T-helper 2 cell (primary cell): Measurements from ENCODE around the gene LRRFIP2.
A peak's percentile ranks its signal among the peaks of the same experiment; 100 is the strongest.
"Not testable (repeated sequence)": the region's sequence is repeated elsewhere in the genome, so short reads cannot be mapped to it uniquely, and the experiment has no call there.

Experiments
- DNase-seq, 5 experiments: peaks; one replicate each; pipeline versions ENCODE4 v3.0.0 to v3.0.0-alpha.2; 2012 to 2022

The LRRFIP2 gene

DNA sequence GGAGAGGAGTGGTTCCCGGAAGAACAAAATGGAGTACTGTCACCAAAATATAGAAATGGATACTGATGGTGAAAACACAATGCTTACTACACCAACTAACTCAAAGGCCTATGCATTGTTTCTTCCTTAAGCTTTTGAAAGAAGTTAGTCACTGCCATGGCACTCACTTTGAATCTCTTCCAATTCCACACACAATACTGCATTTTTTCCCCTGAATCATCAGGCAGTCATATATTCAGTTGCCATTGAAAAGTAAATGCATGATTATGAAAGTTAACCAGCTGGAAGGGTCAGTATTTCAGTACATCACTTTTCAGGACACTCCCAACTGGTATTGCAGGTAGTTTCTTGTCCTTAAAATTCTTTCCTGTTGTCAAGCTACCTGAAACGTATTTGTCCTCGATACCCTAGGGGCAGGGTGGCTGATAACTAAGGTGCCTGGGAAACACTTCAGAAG, 9.0 kb upstream of the LRRFIP2 start:
- DNase-seq = no peak

DNA sequence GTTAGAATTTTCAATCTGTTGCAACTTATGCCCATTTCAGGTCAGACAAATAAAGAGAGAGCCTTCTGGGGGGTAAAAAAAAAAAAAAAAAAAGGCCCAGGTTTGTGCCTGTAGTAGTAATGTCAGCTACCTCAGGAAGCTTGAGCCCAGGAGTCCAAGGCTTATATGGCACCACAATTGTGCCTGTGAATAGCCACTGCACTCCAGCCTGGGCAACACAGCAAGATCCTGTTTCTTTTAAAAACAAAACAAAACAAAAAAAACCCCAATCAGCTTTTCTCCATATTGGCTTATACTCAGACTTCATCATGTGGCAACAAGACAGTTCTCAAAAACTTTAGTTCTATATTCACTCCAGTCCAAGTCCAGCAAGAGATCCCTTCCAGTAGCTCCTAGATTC, 8.4 kb upstream of the LRRFIP2 start:
- no peak for DNase-seq

DNA sequence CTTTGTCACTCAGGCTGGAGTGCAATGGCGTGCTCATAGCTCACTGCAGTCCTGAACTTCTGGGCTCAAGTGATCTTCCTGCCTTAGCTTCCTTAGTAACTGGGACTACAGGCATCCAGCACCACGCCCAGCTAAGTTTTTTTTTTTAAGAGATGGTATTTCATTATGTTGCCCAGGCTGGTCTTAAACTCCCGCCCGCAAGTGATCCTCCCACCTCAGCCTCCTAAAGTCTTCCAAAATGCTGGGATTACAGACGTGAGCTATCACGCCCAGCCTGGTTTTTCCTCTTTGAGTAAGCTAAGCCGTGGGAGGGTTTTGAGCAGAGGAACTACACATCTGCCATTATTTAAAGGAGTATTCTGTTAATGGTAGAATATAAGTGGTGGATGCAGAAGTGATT, 7.4 kb upstream of the LRRFIP2 start:
- no peak for DNase-seq

- peak in 1 of 5 experiments; percentile 47 for DNase-seq
Measured at GRCh38 chr3:37179144-37179967, 5.0 kb upstream of the LRRFIP2 start.

DNA sequence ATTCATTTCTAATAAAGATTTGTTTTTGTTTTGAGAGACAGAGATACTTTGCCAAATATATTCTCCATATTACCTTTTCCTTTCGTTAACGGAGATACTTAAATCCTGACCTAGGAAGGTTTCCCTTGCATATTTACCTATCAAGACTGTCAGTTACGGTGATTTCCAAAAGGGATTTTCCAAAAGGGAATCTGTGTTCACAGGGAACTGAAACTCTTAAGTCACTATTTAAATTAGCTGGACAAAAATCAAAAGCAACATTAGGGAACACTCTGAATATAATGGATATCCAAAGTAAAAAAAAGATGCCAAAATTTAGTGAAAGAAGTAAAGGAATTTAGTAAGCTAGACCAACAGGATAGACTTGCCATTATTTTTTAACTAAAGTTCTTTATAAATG, 576 bp downstream of the LRRFIP2 start:
- no peak for DNase-seq

DNA sequence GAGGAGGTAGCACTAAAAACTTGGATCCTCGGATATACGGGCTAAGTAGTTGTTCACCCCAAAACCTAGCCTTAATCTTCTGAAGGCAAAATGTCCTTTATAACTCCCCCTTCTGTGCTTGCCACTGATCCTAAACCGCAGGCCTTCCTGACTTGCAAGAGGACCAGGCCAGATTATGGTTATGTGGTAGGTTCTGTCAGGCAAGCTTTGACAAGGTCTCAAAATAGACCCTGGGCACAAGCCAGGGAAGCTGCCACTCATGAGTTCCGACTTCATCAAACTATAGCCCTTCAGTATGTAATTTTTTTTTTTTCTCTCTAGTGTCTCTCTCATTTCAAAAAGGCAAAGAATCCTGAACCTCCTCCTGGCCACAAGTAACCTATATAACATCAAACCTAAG, 3.2 kb downstream of the LRRFIP2 start:
- DNase-seq = no peak

- DNase-seq = no peak
Measured at GRCh38 chr3:37170513-37170912, 3.9 kb downstream of the LRRFIP2 start.

- DNase-seq = no peak
Measured at GRCh38 chr3:37170060-37170459, 4.3 kb downstream of the LRRFIP2 start.

GRCh38 chr3:37168896-37169295, 5.5 kb downstream of the LRRFIP2 start:
- DNase-seq = no peak

GRCh38 chr3:37163262-37164015, 10.9 kb downstream of the LRRFIP2 start:
- DNase-seq = peak in 1 of 5 experiments; percentile 78

DNA sequence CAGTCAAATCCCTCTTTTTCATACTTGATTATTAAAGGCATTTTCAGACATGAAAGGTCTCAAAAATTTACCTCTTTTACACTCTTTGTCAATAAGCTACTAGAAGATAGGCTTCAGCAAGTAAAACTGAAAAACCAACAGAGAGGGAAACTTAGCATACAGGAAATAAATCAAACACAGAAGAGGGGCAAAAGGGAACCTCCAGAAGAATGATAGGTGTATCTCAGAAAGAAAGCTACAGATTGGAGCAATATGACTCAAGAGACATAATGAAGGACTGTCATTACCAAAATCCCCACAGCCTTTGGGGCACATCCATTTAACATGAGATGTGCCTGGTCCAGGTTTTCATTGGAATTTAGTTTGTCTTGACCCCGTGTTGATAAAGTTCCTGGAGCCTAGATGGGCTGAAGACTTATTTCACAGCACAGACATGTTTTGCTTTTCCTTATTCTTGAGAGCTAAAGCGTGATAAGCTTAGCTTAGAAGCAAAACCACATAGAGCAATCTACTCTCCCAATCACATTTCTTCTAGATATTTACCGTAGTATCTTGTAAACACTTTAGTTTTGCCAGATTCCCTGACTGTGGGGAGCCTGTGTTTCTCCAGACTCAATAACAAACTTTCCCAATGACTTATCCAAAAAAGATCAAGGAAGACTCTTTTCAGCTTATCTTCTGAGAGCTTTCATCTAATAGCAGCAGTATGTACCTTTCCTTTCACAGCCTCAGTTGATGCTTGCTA, 11.7 kb downstream of the LRRFIP2 start:
- peak in 1 of 5 experiments; percentile 73 for DNase-seq

- no peak for DNase-seq
Measured at GRCh38 chr3:37161351-37161750, 13.0 kb downstream of the LRRFIP2 start.

GRCh38 chr3:37155782-37156181, 18.6 kb downstream of the LRRFIP2 start:
- DNase-seq = no peak

DNA sequence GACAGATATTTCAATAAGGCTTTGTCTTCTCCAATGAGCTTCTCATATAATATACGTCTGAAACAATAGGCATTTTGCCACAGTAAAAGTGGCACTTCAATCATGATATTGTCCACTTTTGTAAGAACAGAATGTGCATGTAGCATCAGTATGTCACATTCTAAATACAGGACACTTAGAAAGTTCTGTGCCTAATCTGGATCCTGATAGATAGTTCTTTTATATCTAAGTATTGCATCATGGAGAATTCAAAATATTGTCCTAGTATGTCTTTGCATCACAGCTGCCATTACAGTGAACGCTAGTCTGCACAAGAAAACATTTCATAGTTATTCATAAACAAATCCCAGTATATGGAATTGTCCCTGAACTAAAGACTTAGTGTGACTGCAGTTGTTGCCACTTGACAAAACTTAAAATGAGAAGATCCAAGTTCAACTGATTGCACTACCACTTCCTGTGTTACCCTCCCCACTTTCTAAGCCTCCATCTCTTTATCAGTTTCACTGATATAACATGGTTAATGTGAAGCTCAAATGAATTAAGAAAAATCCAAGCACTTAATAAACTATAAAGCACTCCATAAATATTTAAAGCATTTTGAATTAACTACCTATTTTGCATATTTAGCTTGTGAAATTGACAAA, 19.6 kb downstream of the LRRFIP2 start:
- peak in 1 of 5 experiments; percentile 66 for DNase-seq

- DNase-seq = no peak
Measured at GRCh38 chr3:37150621-37151020, 23.8 kb downstream of the LRRFIP2 start.

DNA sequence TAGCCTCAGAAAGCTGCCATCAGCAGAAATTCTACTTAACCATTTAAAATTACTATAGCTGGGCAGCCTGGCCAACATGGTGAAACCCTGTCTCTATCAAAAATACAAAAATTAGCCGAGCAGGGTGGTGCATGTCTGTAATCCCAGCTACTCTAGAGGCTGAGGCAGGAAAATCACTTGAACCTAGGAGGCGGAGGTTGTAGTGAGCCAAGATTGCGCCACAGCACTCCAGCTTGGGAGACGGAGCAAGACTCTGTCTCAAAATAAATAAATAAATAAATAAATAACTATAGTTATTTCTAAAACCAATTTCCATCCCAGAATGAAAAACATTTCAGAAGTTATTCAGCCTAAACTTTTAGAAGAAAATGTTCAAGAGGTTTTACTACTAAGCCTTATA, 25.1 kb downstream of the LRRFIP2 start:
- DNase-seq = no peak

DNA sequence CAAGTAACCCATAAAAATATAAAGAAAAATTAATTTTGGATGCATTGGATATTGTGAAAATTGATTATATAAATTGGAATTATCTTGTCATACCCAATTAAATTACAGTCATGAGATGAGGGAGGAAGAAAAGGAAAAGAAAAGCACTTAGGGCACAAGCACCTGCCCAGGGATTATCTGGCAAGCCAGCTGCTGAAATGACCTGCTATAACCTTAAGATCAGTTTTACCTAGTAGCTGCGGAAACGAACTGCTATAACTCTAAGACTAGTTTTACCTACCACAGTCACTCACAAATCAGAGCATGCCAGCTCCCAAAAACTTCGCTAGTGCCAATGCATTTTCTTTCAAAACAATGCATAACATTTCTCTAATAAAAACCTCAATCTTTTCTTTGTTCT, 26.2 kb downstream of the LRRFIP2 start:
- no peak for DNase-seq

DNA sequence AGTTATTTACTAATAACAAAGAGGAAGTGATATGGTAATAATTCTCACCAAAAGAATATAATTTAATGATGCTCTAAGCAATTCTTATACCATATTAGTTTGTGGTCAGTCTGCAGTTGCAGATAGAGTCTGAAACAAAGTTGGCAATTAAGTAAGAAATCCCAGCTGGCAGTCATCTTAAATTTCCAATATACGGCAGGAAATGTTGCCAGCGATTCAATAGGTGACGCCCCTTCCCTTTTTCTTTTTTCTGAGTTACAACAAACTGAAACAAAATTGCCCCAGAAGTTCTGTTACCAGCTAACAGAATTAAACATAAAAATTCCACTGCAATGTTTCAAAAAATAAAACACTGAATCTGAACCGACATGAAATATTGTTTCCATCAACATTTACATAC, 26.7 kb downstream of the LRRFIP2 start:
- DNase-seq = no peak

DNA sequence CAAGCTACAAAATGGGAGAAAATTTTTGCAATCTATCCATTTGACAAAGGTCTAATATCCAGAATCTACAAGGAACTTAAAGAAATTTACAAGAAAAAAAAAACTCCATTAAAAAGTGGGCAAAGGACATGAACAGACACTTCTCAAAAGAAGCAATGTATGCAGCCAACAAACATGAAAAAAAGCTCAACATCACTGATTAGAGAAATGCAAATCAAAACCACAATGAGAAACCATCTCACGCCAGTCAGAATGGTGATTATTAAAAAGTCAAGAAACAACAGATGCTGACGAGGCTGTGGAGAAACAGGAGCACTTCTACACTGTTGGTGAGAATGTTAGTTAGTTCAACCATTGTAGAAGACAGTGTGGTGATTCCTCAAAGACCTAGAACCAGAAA, 27.5 kb downstream of the LRRFIP2 start:
- DNase-seq = not testable (repeated sequence)

- DNase-seq = no peak
Measured at GRCh38 chr3:37145611-37146010, 28.8 kb downstream of the LRRFIP2 start.

GRCh38 chr3:37144806-37145205, 29.6 kb downstream of the LRRFIP2 start:
- no peak for DNase-seq

DNA sequence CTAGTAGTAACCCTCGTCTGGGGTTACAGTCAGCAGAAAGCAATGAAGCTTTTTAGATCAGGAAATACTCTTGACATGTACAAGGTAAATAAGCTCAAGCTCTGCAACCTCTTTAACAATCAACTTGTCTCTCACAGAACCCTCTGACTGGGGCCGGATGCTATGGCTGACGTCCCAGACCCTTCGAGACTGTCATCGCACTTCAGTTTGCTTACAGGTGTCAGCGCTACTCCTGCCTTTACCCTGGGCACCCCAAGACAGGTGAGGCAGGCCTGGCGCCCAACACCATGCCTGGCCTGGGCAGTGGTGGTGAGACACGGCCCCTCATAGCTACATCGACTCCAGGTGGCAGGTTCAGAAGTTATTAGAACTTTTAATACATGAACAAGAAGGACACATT, 30.6 kb downstream of the LRRFIP2 start:
- DNase-seq = no peak

DNA sequence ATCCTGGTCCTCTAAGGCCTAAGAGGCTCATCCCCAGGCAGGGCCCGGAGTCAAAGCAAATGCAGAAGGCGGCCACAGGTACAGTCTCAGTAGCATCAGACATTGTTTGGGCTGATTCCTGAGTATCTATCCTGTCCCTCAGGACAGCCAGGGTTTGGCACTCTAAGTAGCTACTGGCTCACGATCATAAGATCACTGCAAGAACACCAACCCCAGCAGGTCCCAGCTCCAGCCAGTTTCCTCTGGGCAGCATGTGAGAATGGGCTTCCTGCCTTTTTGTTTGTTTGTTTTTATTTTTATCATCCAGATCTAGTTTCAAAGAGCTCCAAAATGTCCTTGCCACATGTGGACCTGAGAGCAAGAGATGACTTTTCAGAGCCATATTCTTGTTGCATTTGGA, 32.7 kb downstream of the LRRFIP2 start:
- DNase-seq = no peak
